DMS153 (cell line): ENCODE measurements around the gene ERICH4.
"Not testable (repeated sequence)": the region's sequence is repeated elsewhere in the genome, so short reads cannot be mapped to it uniquely, and the experiment has no call there.

Experiments used
- DNase-seq: peaks from one replicate; lab custom pipeline; 2025; lab: John Stamatoyannopoulos, UW

ERICH4 gene

DNA sequence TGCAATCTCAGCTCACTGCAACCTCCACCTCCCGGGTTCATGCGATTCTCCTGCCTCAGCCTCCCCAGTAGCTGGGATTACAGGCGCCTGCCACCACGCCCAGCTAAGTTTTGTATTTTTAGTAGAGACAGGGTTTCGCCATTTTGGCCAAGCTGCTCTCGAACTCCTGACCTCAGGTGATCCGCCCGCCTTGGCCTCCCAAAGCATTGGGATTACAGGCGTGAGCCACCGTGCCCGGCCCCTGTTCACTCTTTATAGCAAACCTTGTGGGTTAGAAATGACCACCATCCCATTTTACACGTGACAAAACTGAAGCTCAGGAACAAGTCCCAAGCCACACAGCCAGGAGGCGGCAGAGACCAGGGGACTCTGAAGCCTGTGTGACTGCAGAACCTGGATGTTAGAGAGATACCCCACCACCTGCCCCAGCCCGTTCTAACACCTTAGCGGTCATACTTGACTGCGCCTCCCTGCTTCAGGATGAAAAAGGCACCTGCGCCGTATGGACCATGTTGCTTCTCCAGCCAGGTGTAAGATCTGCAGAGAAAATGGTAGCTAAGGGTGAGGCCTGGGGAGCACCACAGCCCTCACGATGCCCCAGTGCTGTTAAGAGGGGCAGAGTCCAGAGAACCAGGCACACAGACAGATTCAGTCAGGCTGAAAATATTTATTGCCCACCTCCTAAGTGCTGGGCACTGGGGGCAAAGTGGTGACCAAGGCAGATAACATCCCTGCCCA lies 6.9 kb upstream of the ERICH4 start:
- DNase-seq, result no peak

GRCh38 chr19:41436674-41436951 lies 6.3 kb upstream of the ERICH4 start:
- DNase-seq, result no peak

- DNase-seq, result no peak
Measured at GRCh38 chr19:41437944-41438574, 4.9 kb upstream of the ERICH4 start.

GRCh38 chr19:41439441-41440222 lies 3.3 kb upstream of the ERICH4 start, which contains the start of gene DMAC2:
DMAC2 (minus strand) TSS chr19:41439912; CDS start chr19:41439899, 13 bp downstream.
- DNase-seq, result peak; percentile 99

GRCh38 chr19:41441321-41441945 lies 1.5 kb upstream of the ERICH4 start:
- no peak for DNase-seq

GRCh38 chr19:41443813-41444455 lies 978 bp downstream of the ERICH4 start:
- DNase-seq, result no peak

- DNase-seq, result no peak
Measured at GRCh38 chr19:41445575-41445974, 2.6 kb downstream of the ERICH4 start.

DNA sequence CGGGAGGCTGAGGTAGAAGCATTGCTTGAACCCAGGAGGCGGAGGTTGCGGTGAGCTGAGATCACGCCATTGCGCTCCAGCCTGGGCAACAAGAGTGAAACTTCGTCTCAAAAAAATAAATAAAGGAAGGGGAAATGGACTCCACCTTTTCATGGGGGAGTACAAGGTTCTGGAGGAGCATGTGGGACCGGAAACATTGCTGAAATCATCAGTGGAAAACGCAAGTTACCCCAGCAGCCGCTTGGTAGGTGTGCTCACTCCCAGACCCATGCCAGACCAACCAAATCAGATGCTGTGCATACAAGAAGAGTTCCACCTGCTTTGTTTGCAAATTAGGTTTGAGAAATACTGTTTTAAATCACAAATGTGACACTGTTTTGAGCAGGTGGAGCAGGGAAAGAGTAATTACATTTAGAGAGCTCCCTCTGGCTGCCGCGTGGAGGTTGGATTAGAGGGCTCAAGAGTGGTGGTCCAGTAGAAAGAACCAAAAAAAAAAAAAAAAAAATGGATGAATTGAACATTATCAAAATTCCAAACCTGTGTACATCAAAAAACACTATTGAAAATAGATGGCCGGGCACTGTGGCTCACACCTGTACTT lies 4.9 kb downstream of the ERICH4 start:
- no peak for DNase-seq

DNA sequence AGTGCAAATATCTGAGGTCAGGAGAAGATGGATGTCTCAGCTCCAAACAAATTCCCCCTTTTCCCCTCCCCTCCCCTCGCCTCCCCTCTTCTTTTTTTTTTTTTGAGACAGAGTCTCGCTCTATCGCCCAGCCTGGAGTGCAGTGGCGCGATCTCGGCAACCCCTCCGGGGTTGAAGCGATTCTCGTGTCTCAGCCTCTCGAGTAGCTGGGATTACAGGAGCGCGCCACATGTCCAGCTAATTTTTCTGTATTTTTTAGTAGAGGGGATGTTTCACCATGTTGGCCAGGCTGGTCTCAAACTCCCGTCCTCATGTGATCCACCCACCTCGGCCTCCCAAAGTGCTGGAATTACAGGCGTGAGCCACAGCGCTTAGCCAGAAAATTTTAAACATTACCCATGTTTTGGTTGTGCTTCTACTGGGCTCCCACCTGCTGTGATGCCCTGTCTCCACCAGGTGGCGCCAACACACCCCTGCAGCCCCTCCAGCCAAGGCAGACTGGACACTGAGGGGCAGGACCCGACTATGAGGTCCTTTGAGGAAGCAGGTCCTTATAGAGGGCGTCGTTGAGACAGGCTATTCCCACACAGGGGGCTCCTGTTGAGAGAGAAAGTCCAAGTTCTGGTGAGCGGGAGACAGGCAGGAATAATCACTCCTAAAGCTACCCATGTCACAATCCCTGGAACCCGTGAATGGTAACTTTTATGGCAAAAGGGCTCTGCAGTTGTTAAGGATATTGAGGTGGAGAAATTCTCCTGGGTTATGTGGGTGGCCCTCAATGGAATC lies 6.3 kb downstream of the ERICH4 start:
- DNase-seq, result no peak

- no peak for DNase-seq
Measured at GRCh38 chr19:41449865-41450178, 6.9 kb downstream of the ERICH4 start.

- no peak for DNase-seq
Measured at GRCh38 chr19:41452584-41453275, 9.8 kb downstream of the ERICH4 start.

GRCh38 chr19:41455936-41456335 lies 13.0 kb downstream of the ERICH4 start:
- no peak for DNase-seq

DNA sequence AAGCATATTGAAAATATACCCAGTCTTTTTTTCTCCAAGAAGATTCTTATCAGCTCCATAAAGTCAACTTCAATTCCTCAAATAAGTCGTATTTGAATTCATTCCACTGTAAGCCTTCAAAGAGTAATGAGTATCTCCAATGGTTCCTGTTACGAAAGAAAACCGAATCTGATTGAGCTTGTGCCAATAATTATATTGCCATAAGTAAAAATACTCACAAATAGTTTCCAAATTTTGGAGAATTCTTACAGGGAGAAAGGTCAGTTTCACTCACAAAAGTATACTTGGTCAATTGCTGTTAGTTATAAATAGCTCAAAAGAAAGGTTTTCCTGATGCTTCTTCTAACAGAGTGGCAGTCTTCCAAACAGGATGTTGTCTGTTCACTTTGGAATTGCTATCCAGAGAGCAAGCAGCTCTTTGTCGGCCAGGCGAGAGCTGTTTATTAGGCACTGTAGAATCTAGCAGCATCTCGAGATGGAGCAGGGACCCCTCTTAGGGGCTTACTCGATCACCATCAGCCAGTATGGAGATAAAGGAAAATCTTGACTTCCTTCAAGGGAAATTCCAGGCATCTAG lies 13.5 kb downstream of the ERICH4 start:
- no peak for DNase-seq

- DNase-seq, result no peak
Measured at GRCh38 chr19:41457241-41457640, 14.3 kb downstream of the ERICH4 start.

GRCh38 chr19:41462497-41462896 lies 19.5 kb downstream of the ERICH4 start:
- DNase-seq, result no peak

- not testable (repeated sequence) for DNase-seq
Measured at GRCh38 chr19:41463257-41464256, 20.6 kb downstream of the ERICH4 start.

DNA sequence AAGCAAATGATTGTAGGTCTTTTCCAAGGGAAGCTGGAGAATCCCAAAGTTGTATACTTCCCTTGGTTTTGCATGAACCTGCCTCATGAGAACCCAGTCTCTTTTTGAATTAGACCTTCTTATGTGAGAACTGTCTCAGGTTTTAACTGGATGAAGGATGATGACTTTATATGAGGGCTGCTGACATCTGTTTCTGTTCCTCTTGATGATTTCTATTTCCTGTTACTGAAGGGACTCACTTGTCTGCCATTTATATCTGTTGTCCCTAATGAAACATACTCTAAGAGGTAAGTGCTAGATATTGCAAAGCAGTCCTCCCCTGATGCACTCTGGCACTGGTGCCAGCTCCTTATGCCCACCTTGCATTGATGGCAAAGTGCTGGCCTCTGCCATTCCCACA lies 33.6 kb downstream of the ERICH4 start:
- DNase-seq, result no peak

- no peak for DNase-seq
Measured at GRCh38 chr19:41478171-41478570, 35.2 kb downstream of the ERICH4 start.
